ENCODE measurements around the gene CLOCK.

The CLOCK gene

DNA sequence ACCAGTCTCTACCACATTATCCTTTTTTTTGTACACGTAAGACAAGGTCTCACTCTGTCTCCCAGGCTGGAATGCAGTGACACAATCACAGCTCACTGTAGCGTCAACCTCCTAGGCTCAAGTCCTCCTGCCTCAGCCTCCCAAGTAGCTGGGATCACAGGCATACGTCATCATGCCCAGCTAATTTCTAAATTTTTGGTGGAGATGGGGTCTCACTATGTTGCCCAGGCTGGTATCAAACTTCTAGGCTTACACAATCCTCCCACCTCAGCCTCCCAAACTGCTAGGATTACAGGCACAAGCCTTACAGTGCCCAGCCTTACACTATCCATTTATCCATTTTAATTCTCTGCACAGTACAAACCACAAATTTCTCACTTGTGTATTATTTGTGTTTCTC, 58.0 kb downstream of the CLOCK start:
- TF ChIP-seq, protein P1, sequence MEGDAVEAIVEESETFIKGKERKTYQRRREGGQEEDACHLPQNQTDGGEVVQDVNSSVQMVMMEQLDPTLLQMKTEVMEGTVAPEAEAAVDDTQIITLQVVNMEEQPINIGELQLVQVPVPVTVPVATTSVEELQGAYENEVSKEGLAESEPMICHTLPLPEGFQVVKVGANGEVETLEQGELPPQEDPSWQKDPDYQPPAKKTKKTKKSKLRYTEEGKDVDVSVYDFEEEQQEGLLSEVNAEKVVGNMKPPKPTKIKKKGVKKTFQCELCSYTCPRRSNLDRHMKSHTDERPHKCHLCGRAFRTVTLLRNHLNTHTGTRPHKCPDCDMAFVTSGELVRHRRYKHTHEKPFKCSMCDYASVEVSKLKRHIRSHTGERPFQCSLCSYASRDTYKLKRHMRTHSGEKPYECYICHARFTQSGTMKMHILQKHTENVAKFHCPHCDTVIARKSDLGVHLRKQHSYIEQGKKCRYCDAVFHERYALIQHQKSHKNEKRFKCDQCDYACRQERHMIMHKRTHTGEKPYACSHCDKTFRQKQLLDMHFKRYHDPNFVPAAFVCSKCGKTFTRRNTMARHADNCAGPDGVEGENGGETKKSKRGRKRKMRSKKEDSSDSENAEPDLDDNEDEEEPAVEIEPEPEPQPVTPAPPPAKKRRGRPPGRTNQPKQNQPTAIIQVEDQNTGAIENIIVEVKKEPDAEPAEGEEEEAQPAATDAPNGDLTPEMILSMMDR (IDR thresholded peaks at IDR 0.05; ENCODE audit: low read depth, low read length), result no peak
- no peak for DNase-seq (ENCODE audit: low read depth in 2 of 2)
- no peak overlapping the region for H3K4me3 ChIP-seq (replicated peaks in 1 of 2; ENCODE audit: low read depth in 2 of 2, low read length in 2 of 2)

DNA sequence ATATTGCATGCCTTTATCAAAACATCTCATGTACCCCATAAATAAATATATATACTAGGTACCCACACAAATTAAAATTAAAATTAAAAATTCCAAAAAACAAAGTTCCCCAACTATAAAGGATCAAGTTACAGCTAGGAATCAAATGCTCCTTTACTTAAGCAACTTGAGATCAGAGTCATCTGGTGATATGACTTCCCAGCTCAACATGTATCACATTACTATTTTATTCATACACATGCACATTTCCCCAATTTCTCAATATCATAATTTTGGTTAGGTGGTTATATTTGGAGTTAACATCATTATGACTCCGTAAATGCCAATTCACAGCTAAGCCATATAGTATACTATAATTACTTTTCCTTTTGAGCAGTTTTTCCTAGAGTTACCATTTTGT, 60.9 kb downstream of the CLOCK start:
- TF ChIP-seq, protein P1 (IDR thresholded peaks at IDR 0.05; ENCODE audit: low read depth, low read length), result no peak
- DNase-seq (ENCODE audit: low read depth in 2 of 2), result no peak
- no peak overlapping the region for H3K4me3 ChIP-seq (replicated peaks in 1 of 2; ENCODE audit: low read depth in 2 of 2, low read length in 2 of 2)

GRCh38 chr4:55483315-55483714, 63.4 kb downstream of the CLOCK start:
- H3K4me3 ChIP-seq (replicated peaks in 1 of 2; ENCODE audit: low read depth in 2 of 2, low read length in 2 of 2), result no peak overlapping the region
- TF ChIP-seq, protein P1 (IDR thresholded peaks at IDR 0.05; ENCODE audit: low read depth, low read length), result no peak
- no peak for DNase-seq (ENCODE audit: low read depth in 2 of 2)

GRCh38 chr4:55475394-55476243, 71.1 kb downstream of the CLOCK start:
- H3K4me3 ChIP-seq (replicated peaks in 1 of 2; ENCODE audit: low read depth in 2 of 2, low read length in 2 of 2), result no peak overlapping the region
- peak; percentile 55 to 77 for DNase-seq (ENCODE audit: low read depth in 2 of 2)
- TF ChIP-seq, protein P1 (IDR thresholded peaks at IDR 0.05; ENCODE audit: low read depth, low read length), result no peak

DNA sequence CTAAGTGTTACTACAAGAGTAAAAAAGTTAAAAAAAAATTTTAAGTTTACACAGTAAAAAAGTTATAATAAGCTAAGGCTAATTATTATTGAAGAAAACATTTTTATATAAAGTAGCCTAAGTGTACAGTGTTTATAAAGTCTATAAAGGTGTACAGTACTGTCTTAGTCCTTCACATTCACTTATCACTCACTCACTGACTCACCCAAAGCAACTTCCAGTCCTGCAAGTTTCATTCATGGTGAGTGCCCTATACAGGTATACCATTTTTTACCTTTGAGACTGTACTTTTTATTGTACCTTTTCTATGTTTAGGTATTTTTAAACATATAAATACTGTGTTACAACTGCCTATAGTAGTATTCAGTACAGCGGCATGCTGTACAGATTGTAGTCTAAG, 76.7 kb downstream of the CLOCK start:
- DNase-seq (ENCODE audit: low read depth in 2 of 2), result no peak
- H3K4me3 ChIP-seq (replicated peaks in 1 of 2; ENCODE audit: low read depth in 2 of 2, low read length in 2 of 2), result no peak overlapping the region
- TF ChIP-seq, protein P1 (IDR thresholded peaks at IDR 0.05; ENCODE audit: low read depth, low read length), result no peak

- TF ChIP-seq, protein P1 (IDR thresholded peaks at IDR 0.05; ENCODE audit: low read depth, low read length), result no peak
- no peak overlapping the region for H3K4me3 ChIP-seq (replicated peaks in 1 of 2; ENCODE audit: low read depth in 2 of 2, low read length in 2 of 2)
- DNase-seq (ENCODE audit: low read depth in 2 of 2), result peak; percentile 29 to 75
These were observed 78.0 kb downstream of the CLOCK start for GRCh38 chr4:55468724-55469123.
